Loucy (cell line): Measurements from ENCODE around the gene CASP9.

ENCODE experiments used
- H2AFZ ChIP-seq: fragments of 200-600 bp; sonication (generic); 2 replicates; pipeline ENCODE4 v1.6.0; 2016; ENCODE audit warnings: antibody characterized with exemption, mild to moderate bottlenecking, low read length, moderate library complexity
- H3F3A ChIP-seq: fragments of 200-600 bp; 2 replicates; pipeline ENCODE4 v1.6.0; 2016; ENCODE audit warnings: antibody characterized with exemption, low read depth, mild to moderate bottlenecking
- H3K27me3 ChIP-seq: fragments of 200-600 bp; sonication (generic); 2 replicates; pipeline ENCODE4 v1.6.1; 2014; ENCODE audit warnings: low read length, mild to moderate bottlenecking; ENCODE audit not compliant: insufficient read depth, poor library complexity, severe bottlenecking
- H3K36me3 ChIP-seq: fragments of 200-600 bp; sonication (generic); 2 replicates; pipeline ENCODE4 v1.6.1; 2016; ENCODE audit warnings: low read length; ENCODE audit not compliant: insufficient read depth
- H3K4me1 ChIP-seq: fragments of 200-600 bp; sonication (generic); 2 replicates; pipeline ENCODE4 v1.5.1; 2014; ENCODE audit warnings: low read length, mild to moderate bottlenecking; ENCODE audit not compliant: insufficient read depth, poor library complexity, severe bottlenecking
- H3K4me2 ChIP-seq: fragments of 200-600 bp; sonication (generic); 2 replicates; pipeline ENCODE4 v1.6.0; 2014; ENCODE audit warnings: antibody characterized with exemption, low read length, low read depth, mild to moderate bottlenecking; ENCODE audit not compliant: poor library complexity, severe bottlenecking
- H3K4me3 ChIP-seq: fragments of 200-600 bp; sonication (generic); 2 replicates; pipeline ENCODE4 v1.5.1; 2014; ENCODE audit warnings: low read length, mild to moderate bottlenecking, mixed read lengths; ENCODE audit not compliant: poor library complexity, severe bottlenecking
- H3K79me2 ChIP-seq: fragments of 200-600 bp; sonication (generic); 2 replicates; pipeline ENCODE4 v1.6.1; 2014; ENCODE audit warnings: low read length; ENCODE audit not compliant: insufficient read depth
- H3K9ac ChIP-seq: fragments of 200-600 bp; sonication (generic); 2 replicates; pipeline ENCODE4 v1.6.0; 2014; ENCODE audit warnings: mild to moderate bottlenecking, low read depth, low read length, moderate library complexity; ENCODE audit not compliant: poor library complexity, severe bottlenecking
- H3K9me2 ChIP-seq: fragments of 200-600 bp; sonication (generic); replicated peaks from 2 replicates; pipeline ENCODE4 v1.6.1; 2016; ENCODE audit warnings: low read depth, low read length, mixed read lengths
- H3K9me3 ChIP-seq: fragments of 200-600 bp; sonication (generic); 2 replicates; pipeline ENCODE4 v1.6.1; 2014; ENCODE audit warnings: mild to moderate bottlenecking, antibody characterized with exemption, low read length, low read depth; ENCODE audit not compliant: insufficient read depth
- H4K20me1 ChIP-seq: fragments of 200-600 bp; sonication (generic); 2 replicates; pipeline ENCODE4 v1.6.0; 2014; ENCODE audit warnings: antibody characterized with exemption, low read length, mild to moderate bottlenecking; ENCODE audit not compliant: insufficient read depth, poor library complexity, severe bottlenecking
- EZH2phosphoT487 ChIP-seq: fragments of 200-600 bp; IDR thresholded peaks from 2 replicates; pipeline ENCODE4 v1.6.1; 2018; ENCODE audit warnings: antibody characterized with exemption, mild to moderate bottlenecking, moderate library complexity, borderline replicate concordance
- TF ChIP-seq, protein P1 (sequence below): fragments of 200-600 bp; sonication (generic); conservative IDR thresholded peaks from 2 replicates; pipeline ENCODE4 v1.5.1; 2014; ENCODE audit warnings: mild to moderate bottlenecking, antibody characterized with exemption, low read length

Gene CASP9

DNA sequence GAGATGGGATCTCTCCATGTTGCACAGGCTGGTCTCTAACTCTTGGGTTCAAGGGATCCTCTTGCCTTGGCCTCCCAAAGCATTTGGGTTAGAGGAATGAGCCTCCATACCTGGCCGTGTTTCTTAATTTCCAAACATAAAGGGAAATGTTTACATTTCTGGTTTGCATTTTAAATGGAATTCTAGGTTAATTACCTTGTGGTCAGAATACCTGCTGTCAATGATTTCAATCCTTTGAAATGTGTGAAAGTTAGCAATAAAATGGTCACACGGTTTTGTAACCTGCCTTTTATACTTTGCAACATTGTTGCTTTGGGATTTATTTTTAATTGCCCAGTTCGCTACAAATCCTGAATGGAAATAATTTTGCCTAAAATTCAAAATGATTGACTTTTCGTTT lies 34.5 kb upstream of the CASP9 start:
- Histone ChIP-seq H3K27me3 (no peaks in the 10 kb centered on the region), H3F3A (no peaks in the 10 kb centered on the region), H3K4me1 (no peaks in the 10 kb centered on the region), H3K79me2 (no peaks in the 10 kb centered on the region), H3K9me2 (no peaks in the 10 kb centered on the region), H2AFZ (no peak overlapping the region), H3K4me3 (no peak overlapping the region), H3K4me2 (no peak overlapping the region), H3K36me3 (no peaks in the 10 kb centered on the region), H3K9me3 (no peaks in the 10 kb centered on the region), H4K20me1 (no peaks in the 10 kb centered on the region), H3K9ac (no peak overlapping the region)
- no peak for TF ChIP-seq EZH2phosphoT487
- TF ChIP-seq, protein P1, sequence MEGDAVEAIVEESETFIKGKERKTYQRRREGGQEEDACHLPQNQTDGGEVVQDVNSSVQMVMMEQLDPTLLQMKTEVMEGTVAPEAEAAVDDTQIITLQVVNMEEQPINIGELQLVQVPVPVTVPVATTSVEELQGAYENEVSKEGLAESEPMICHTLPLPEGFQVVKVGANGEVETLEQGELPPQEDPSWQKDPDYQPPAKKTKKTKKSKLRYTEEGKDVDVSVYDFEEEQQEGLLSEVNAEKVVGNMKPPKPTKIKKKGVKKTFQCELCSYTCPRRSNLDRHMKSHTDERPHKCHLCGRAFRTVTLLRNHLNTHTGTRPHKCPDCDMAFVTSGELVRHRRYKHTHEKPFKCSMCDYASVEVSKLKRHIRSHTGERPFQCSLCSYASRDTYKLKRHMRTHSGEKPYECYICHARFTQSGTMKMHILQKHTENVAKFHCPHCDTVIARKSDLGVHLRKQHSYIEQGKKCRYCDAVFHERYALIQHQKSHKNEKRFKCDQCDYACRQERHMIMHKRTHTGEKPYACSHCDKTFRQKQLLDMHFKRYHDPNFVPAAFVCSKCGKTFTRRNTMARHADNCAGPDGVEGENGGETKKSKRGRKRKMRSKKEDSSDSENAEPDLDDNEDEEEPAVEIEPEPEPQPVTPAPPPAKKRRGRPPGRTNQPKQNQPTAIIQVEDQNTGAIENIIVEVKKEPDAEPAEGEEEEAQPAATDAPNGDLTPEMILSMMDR = no peak

DNA sequence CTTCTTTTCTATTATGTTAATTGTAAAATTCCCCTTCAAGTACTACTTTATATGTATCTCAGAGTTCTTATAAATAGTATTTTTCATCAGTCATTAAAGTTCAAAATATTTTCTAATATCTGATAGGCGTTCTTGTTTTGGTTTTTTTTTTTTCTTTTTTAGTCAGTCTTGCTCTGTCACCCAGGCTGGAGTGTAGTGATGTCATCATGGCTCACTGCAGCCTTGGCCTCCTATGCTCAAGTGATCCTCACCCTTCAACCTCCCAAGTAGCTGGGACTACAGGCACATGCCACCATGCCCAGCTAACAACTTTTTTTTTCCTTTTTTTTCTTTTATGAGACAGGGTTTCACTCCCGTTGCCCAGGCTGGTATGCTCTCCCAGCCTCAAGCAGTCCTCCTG lies 33.6 kb upstream of the CASP9 start:
- no peaks in the 10 kb centered on the region for H3K27me3 ChIP-seq
- H3K79me2 ChIP-seq = no peaks in the 10 kb centered on the region
- TF ChIP-seq EZH2phosphoT487 = no peak
- TF ChIP-seq, protein P1 = no peak
- no peaks in the 10 kb centered on the region for H3K9me3 ChIP-seq
- no peak overlapping the region for H2AFZ ChIP-seq
- H3K36me3 ChIP-seq = no peaks in the 10 kb centered on the region
- H3K4me2 ChIP-seq = no peak overlapping the region
- no peaks in the 10 kb centered on the region for H4K20me1 ChIP-seq
- no peak overlapping the region for H3K4me3 ChIP-seq
- no peaks in the 10 kb centered on the region for H3K9me2 ChIP-seq
- no peak overlapping the region for H3K9ac ChIP-seq
- H3K4me1 ChIP-seq = no peaks in the 10 kb centered on the region
- no peaks in the 10 kb centered on the region for H3F3A ChIP-seq

DNA sequence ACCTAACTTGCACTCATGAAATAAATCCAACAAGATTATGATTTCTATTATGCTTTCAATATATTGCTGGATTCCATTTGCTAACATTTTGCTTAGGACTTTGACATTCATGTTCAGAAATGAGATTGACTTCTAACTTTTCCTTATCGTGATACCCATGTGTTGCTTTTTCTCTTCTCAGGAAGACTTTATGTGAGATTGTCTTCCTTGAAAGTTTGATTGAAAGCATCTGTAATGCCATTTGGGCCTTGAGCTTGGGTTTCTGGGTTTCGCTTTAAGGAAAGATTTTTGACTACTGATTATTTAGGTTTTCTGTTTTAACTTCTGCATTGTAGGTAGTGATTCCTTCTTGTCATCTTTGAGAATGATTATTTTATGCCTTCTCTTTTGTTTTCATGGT lies 33.0 kb upstream of the CASP9 start:
- TF ChIP-seq EZH2phosphoT487 = no peak
- TF ChIP-seq, protein P1 = no peak
- Histone ChIP-seq H3K9me3 (no peaks in the 10 kb centered on the region), H3K36me3 (no peaks in the 10 kb centered on the region), H3K9me2 (no peaks in the 10 kb centered on the region), H3K79me2 (no peaks in the 10 kb centered on the region), H4K20me1 (no peaks in the 10 kb centered on the region), H3K4me2 (no peak overlapping the region), H2AFZ (no peak overlapping the region), H3K4me1 (no peaks in the 10 kb centered on the region), H3F3A (no peaks in the 10 kb centered on the region), H3K27me3 (no peaks in the 10 kb centered on the region), H3K9ac (no peak overlapping the region), H3K4me3 (no peak overlapping the region)
